GM21447 (cell line): ENCODE data around the gene NECTIN1.

Source experiments
- ATAC-seq: cut with Tn5 transposase; IDR thresholded peaks from one replicate; pipeline ENCODE4 v1.9.1; 2021; ENCODE audit not compliant: unreplicated experiment

NECTIN1 gene

DNA sequence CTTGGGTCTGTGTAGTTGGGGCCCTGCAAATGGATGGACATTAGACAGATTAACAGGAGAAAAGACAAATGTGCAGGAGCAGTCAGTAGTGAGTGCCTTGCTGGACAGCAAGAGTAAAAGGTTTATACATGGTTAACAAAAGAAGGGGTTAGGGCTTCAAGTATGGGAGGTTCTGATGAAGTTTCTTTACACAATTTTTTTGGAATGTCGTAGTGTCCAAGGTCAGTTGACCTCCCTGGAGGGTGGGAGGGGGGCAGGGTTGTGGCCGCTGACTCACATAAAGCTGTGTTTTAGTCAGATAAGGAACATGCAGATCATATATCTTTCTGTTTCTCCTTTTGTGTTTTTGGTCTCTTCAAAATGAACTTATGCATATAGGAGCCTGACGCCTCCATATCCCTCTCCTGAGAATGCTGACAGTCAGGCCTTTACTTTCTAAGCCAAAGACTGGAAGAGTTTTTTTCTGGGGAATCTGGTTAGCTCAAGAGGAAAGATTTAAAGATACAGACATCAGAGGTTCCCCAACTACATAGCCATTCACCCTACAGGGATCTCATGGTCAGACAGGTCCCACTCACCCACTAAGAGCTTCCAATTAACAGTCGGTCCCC, 134.3 kb downstream of the NECTIN1 start:
- ATAC-seq = no peak

DNA sequence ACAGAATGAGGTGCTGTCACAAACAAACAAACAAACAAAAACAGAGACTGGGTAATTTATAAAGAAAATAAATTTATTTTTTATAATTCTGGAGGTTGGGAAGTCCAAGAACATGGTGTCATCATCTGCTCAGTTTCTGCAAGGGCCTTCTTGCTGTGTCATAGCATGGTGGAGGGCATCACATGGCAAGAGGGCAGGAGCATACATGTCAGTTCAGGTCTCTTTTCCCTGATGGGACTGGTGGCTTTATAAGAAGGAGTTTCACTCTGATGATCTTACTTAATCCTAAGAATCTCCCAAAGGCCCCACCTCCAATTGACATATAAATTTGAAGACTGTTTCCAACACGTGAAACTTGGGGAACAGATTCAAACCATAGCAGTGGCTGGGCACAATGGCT, 135.7 kb downstream of the NECTIN1 start:
- no peak for ATAC-seq

DNA sequence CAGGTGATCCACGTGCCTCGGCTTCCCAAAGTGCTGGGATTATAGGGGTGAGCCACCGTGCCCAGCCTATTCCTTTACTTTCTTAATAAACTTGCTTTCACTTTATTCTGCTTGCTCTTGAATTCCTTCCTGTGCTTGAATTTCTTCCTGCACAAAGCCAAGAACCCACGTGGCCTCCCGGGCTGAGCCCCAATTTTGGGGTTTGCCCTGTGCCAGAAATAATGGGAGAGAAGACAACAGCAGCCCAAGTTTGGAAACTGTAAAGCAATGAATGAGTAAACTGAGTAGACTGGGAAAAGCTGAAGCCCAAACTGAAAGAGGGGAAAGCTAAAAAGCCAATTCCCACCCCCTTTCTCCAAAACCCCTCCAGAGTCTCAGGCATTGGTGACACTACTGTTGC, 136.4 kb downstream of the NECTIN1 start:
- no peak for ATAC-seq

DNA sequence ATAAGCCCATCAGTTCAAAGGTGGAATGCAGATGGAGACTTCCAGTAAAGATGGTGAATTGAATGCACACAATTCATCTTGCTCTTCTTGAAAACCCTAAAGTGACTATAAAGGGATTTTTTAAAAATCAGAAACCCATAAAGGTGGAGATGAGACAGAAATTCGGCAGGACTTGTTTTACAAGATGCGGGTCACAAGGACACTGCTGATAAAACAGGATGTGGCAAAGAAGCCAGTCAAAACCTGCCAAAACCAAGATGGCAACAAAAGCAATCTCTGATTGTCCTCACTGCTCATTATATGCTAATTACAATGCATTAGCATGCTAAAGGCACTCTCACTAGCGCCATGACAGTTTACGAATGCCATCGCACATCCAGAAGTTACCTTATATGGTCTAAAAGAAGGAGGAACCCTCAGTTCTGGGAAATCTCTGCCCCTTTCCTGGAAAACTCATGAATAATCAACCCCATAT, 137.1 kb downstream of the NECTIN1 start:
- ATAC-seq = no peak

DNA sequence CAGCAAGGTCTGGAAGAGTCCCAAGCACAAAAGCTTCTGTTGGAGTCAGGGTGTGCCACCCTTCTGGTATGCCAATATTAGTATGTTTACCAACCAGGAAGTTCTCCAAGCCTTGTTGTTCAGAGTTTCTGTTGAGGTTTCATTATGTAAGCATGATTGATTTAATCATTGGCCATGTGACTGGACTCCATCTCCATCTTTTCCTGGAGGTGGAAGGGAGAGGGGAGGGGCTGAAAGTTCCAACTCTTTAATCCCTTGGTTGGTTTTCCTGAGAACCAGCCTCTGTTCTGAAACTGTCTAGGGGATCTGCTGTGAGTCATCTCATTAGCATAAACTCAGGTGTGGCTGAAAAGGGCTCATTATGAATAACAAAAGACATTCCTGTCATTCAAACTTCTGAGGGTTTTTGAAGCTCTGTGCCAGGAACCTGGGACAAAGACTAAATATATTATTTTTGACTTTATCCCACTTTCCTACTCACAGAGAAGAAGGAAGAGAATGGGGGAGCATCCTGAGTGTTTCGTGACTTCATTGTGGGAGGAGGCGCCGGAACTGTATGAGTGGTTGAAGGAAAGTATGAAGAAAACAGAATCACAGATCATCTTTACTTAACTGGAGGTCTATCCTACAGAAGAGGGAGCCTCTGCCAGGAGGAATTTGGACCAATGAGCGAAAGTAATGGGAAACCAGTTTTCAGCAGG, 138.2 kb downstream of the NECTIN1 start:
- ATAC-seq = no peak

DNA sequence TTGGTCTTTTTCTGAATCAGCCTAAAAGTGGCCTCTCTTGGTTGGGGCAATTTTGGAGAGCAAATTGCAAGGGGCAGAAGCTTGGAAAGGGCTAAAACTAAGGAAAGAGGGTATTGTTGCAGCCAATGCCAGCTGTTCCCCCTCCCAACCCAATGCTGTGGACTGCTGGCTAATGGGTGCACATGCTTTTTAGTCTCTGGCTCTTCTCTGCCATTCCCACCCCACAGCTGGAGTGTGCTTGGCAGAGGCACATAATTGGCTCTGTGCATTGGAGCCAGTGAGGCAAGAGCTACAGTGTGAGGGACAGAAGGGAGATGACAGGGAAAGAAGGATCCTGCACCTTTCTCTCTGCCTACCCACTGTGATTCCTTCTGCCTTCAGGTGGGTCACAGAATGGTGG, 140.0 kb downstream of the NECTIN1 start:
- ATAC-seq = no peak
